ENCODE results near the gene ST3GAL3. TPM values are rescaled to one million over a fixed set of nuclear protein-coding genes. Genes with fewer than 3 reads are reported as not detected.

ST3GAL3 gene
- total and polyA plus RNA-seq, 2 of the 13 experiments (the other 11 are each of a cell fraction or from before 2014, with no cell fraction given) = 5.1 to 8.1 TPM

GRCh38 chr1:43944860-43945259 is 237.5 kb downstream of the ST3GAL3 start (continued):
- no peak for TF ChIP-seq CCDC6 (CRISPR knock-in tag; IDR thresholded peaks at IDR 0.05)

GRCh38 chr1:43945674-43946235 is 238.4 kb downstream of the ST3GAL3 start:
- Histone ChIP-seq H3K9me3 (ENCODE audit: low read length) (no peaks in the 10 kb centered on the region), H4K20me1 (ENCODE audit: insufficient read depth, low read length) (no peaks in the 10 kb centered on the region), H3K36me3 (replicated peaks in 1 of 2; ENCODE audit: control insufficient read depth in 1 of 2, insufficient read depth in 2 of 2, low read length in 2 of 2) (no peaks in the 10 kb centered on the region; a peak in 1 of 5 replicates), H3K9ac (ENCODE audit: insufficient read depth, low read depth, low read length) (peak overlapping the region; percentile 94), H3K4me2 (ENCODE audit: low read depth, low read length) (peak overlapping the region; percentile 84), H2AFZ (ENCODE audit: low read length) (no peak overlapping the region), H3K79me2 (ENCODE audit: insufficient read depth, low read length) (peaks cover 11% of the 10 kb centered on the region), H3K4me3 (replicated peaks in 1 of 3; ENCODE audit: insufficient read depth in 1 of 3, low read depth in 2 of 3, low read length in 3 of 3) (peak overlapping the region; percentile 69 to 90 (median 79)), H3K27ac (ENCODE audit: extremely low read length, insufficient read depth, low read length) (peak overlapping the region; percentile 21), H3K27me3 (ENCODE audit: control insufficient read depth in 1 of 2, insufficient read depth in 2 of 2, low read length in 2 of 2) (no peaks in the 10 kb centered on the region; a peak in 1 of 5 replicates), H3K4me1 (ENCODE audit: insufficient read depth, low read length) (peaks cover 27% of the 10 kb centered on the region)
- ATAC-seq (no peak), FAIRE-seq (no peak), DNase-seq (ENCODE audit: low spot score) (no peak)
- POLR2A ChIA-PET = interaction anchor here (1.3 to 5.0 kb wide), 4 partner anchors 10 to 296 kb away, joined by 3 to 38 read pairs (median 11); partner anchors contain the start of genes ATP6V0B, DPH2 and KDM4A
- CTCF ChIA-PET (ENCODE audit: low intra/inter-chr PET ratio, low total read pairs) = no interaction called here
- BruUV-seq (replicated peaks) = TSS peak; percentile 75
- WGBS (ENCODE audit: low lambda C conversion rate) = 7% methylated on average over 3 of the region's 3 CpGs
- TF ChIP-seq RFX1 (IDR thresholded peaks at IDR 0.05) (no peak), ZNF260 (CRISPR knock-in tag; IDR thresholded peaks at IDR 0.05; ENCODE audit: borderline replicate concordance, low read depth) (no peak), CEBPG (CRISPR knock-in tag; IDR thresholded peaks at IDR 0.05) (peak; percentile 10; the same call in 1 of the 2 replicates), MED8 (CRISPR knock-in tag; IDR thresholded peaks at IDR 0.05; ENCODE audit: insufficient replicate concordance) (peak; percentile 0), HHEX (CRISPR knock-in tag; IDR thresholded peaks at IDR 0.05) (no peak), TCF12 (IDR thresholded peaks at IDR 0.05) (no peak), TCF12 (CRISPR knock-in tag; IDR thresholded peaks at IDR 0.05) (0 out of 2 replicates have a peak, but pooled peaks have one; percentile 2), ZBTB40 (IDR thresholded peaks at IDR 0.05) (peak; percentile 42; the same call in 1 of the 2 replicates), ZBTB40 (CRISPR knock-in tag; IDR thresholded peaks at IDR 0.05) (no peak)
- in situ Hi-C loops (cut with HindIII; ENCODE audit: extremely low pct_ligation_motif_present, low pct_unique_long_range_greater_than_20kb) (no loop called here), intact Hi-C loops (cut with micrococcal nuclease; ENCODE audit: unreplicated experiment) (loop anchor here (1.0 to 5.0 kb wide), 2 partner anchors 9 to 238 kb away; partner anchors contain the start of gene ST3GAL3)

Measured in HepG2 (cell line).